ENCODE results near the gene ADAM33.

ADAM33 gene

GRCh38 chr20:3663031-3663701 is 18.6 kb downstream of the ADAM33 start, which contains the start of gene GFRA4:
Gene GFRA4, minus strand, starts transcription at chr20:3663399. Its CDS starts 0 bp downstream, at chr20:3663399.
- DNase-seq, result no peak

DNA sequence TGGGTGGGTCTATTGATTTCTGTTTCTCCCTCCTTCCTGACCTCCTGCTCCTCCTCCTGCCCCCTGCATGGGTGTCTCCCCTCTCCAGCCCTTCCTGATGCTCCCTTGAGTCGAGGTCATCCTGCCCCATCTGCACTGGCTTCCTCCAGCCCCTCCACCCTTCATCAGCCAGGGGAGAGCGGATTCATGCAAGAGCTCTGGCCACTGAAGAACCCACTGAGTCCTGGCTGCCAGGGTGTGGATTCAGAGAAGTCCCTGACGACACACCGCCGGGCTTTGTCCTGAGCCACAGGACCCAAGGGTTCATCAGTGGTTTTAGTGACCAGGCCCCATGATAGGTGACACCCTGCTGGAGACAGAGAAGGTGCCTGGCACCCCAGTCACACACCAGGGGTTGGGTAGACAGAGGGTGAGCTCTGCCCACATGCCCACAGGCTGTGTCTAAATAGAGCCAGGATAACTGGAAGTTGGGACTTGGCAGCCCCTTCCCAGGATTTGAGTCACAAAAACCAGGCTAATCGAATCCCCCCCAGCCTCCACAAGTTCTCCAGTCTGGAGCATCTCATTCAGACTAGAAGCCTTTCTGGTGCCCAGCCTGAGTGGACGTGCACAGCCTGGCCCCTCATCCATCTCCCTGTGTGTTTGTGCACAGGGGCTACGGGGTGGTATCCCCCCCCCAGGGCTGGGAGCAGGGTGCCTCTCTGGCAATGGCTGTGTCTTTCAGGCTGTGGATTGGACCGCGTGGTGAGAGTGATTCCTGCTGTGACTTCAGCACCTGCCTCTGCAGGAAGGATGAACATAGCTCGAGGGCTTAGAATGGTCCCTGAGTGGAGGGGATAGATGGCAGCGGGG is 19.8 kb downstream of the ADAM33 start:
- DNase-seq, result no peak

DNA sequence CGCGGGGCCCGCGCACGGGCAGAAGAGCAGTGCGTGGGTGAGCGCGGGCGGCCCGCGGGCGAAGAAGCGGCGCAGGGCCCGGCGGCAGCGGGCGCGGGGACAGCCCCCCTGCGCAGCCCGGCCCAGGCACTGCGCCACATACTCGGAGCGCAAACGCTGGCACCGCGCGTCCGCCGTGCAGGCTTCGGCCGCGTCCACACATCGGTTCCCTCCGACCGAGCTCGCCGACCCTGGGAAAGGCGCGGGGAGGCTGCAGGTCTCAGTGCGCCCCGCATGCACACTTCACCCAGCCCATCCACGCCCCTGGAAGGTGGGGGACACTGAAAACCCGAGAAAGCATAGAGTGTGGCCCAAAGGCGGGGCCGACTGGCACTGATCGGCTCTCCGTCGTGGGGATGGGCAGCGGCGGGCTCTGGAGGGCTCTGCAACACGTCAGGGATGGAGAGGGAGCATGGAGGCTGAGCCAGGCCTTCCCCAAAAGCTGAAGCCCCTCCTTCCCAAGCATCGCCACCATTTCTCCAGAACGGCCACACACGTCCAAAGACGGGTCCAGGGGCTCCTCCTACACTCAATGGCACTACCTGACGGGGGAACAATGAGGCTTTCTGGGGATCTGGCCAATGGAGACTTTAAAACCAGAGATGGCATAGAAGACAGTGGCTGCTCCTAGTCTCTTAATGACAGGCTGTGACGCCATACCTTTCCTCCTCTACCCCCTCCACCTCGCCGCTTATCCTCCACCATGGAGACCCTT is 20.6 kb downstream of the ADAM33 start:
- no peak for DNase-seq

GRCh38 chr20:3660262-3661059 is 21.3 kb downstream of the ADAM33 start:
- no peak for DNase-seq

- DNase-seq, result no peak
Measured at GRCh38 chr20:3659492-3660261, 22.1 kb downstream of the ADAM33 start.

- no peak for DNase-seq
Measured at GRCh38 chr20:3658716-3659491, 22.9 kb downstream of the ADAM33 start.

- DNase-seq, result no peak
Measured at GRCh38 chr20:3658019-3658715, 23.6 kb downstream of the ADAM33 start.

GRCh38 chr20:3655131-3655405 is 26.7 kb downstream of the ADAM33 start:
- DNase-seq, result no peak

DNA sequence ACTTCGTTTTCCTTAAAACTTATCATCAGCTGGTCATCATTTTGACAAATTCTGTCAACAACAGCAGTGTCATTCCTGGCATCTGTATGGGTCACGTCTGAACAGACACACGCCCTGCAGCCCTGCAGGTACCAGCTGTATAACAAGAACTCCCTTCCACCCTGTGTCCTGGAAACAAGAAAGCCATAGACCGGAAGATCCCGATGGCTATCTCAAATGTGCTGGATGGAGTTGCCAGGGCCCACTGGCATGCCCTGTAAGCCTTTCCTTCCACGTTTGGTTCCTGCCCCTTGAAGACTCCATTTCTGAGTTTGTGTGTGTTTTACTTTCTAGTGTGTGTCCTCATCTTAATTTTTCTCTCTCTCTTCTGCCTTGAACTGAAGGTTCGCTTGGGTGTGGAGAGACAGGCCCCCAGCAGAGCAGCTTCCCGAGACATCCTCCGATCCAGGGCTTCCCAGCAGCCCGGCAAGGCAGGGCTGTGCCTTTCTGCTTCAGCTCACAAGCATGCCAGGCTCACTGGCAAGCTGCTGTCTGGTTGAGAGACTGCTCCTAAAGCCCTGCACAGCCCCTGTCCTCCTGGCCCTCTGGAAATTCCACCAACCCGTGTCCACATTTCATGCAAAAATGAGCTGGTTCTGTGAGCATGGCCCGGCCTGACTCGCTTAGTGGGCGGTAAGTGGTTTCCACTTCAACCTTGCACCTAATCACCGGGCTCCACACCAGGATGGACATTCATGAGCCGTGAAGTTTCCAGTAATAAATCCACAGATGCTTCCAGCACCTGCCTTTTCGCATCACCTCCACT is 27.3 kb downstream of the ADAM33 start:
- DNase-seq, result no peak

- DNase-seq, result no peak
Measured at GRCh38 chr20:3653921-3654320, 27.9 kb downstream of the ADAM33 start.

GRCh38 chr20:3652676-3653596 is 28.9 kb downstream of the ADAM33 start:
- DNase-seq, result no peak

- DNase-seq, result no peak
Measured at GRCh38 chr20:3652221-3652620, 29.6 kb downstream of the ADAM33 start.

DNA sequence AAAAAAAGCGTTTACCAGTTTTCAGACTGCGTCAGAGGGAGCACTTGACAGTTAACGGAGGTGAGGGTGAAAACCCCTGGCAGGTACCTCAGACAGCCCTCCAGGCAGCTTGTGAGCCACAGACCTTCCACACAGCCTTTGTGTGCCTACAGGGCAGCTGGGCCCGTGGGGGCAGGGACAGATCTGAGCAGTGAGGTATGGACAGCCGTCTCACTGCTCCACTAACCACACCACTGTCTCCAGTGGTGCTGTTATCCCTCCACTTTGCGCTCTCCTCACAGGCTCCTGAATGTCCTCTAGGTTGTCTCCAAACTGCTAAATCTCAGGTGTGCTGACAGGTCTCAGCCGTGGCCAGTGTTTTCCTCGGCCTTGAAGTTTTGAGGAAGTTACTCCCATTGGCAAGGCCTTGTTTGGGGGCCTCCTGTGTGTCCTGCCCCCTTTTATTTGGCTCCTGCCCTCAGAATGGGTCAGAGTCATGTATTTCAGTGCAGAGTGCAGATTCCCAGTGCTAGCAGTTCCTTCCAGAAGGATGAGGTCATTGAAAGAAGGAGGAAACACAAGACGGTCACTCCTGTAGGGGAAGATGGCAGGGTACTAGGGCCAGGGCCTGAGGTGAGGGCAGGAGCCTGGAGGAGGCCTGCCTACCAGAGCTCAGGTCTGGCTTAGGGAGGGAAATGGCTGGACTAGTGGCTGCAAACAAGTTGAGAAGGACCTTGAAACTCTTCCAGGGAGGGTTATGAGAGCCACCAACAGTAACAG is 30.4 kb downstream of the ADAM33 start:
- DNase-seq, result no peak

DNA sequence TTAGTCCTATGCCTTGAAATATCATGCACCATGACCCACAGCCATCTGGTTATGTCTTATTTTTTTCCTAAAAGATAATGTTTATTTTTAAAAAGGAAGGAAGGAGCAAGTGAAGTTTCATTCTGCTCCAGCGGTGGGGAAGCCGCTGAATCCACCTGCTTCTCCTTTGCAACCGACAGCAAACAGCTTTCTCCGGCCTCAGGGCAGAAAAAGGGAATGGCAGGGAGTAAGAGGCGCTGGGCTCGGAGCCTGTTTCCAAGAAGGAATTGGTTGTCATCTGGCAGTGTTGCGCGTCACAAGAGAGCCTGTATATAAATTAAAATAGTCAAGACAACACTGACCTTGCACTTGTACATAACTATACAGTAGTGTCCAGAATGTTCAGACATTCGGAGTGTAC is 32.9 kb downstream of the ADAM33 start:
- no peak for DNase-seq

DNA sequence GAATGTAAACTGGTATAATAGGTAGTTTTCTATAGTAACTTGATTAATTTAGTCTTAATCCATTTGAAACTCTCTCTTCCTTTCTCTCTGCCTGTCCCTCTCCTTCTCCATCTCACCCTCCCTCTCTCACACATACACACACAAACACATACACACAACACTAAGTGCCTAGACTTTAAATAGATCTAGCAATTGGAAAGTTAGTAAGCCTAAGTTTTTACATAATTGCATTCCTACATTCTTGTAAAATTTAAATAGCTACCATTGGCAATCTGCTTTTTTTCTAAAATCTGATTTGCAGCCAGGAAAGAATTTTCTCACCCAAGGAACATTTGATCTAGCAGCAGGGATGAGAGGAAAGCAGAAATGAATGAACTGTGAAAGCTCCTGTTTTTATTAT is 34.3 kb downstream of the ADAM33 start:
- DNase-seq, result no peak

DNA sequence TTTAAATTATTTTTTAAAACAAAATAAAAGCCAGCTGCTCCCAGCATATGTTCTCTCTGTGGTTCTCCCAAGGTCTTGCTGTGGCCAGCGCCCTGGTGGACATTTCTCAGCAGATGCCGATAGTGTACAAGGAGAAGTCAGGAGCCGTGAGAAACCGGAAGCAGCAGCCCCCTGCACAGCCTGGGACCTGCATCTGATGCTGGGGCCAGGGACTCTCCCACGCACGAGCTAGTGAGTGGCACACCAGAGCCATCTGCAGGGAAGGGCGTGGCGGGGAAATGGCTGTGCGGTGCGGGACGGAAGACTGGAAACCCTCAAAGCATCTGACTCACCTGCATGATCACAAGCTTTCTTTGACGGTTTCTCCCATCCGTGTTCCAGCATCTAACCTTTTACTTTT is 35.2 kb downstream of the ADAM33 start:
- DNase-seq, result no peak

DNA sequence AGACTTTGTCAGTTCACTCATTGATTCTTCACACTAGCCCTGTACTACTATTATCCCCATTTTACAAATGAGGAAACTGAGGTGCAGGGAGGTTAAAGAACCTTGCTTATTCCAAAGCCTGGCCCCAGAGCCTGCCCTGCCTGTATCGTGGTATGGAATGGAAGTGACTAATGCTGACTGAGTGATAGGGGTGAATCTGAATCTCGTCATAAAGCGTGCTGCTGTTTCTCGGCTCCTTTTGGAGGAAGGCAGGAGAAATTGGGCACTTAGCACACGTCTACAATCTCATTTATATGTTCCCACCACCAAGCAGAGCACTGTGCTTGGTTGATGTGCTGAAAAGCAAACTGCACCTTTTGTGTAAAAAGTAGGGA is 35.8 kb downstream of the ADAM33 start:
- no peak for DNase-seq

Measured in NCI-H524 (cell line).